ENCODE data around the gene FOXJ1. TPM values are rescaled to one million over a fixed set of nuclear protein-coding genes. Genes with fewer than 3 reads are reported as not detected.

FOXJ1 gene
- total RNA-seq, 3 donors from 2014 or later = 0.15 TPM; not detected in 2

DNA sequence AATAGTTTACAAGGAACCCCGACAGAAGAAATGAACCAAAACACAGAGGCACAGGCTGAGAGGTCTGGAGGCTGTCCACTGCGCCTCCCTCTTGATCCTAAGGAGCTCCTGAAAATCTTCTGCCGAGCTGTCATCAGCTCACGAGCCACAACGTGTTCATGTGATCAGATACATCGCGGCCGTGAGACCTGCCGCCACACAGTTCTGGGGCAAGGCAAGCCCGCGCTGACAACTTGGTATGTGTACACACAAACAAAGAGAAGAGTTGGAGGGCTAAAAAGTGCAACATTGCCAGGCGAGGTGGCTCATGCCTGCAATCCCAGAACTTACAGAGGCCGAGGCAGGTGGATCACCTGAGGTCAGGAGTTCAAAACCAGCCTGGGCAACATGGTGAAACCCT lies 45.1 kb downstream of the FOXJ1 start:
- H3K27me3 ChIP-seq = no peaks in the 10 kb centered on the region
- no peaks in the 10 kb centered on the region for H3K9me3 ChIP-seq
- intact Hi-C loops (cut with DNase I; ENCODE audit: low total_unique reads) = no loop called here
- no peak overlapping the region for H3K4me3 ChIP-seq
- H3K4me1 ChIP-seq = no peaks in the 10 kb centered on the region
- no peak overlapping the region for H3K27ac ChIP-seq
- TF ChIP-seq POLR2AphosphoS5 (IDR thresholded peaks at IDR 0.05) (no peak), POLR2A (IDR thresholded peaks at IDR 0.05) (no peak), CTCF (IDR thresholded peaks at IDR 0.05) (no peak)
- H3K36me3 ChIP-seq = no peaks in the 10 kb centered on the region
- DNase-seq (ENCODE audit: low spot score in 2 of 2) = no peak

DNA sequence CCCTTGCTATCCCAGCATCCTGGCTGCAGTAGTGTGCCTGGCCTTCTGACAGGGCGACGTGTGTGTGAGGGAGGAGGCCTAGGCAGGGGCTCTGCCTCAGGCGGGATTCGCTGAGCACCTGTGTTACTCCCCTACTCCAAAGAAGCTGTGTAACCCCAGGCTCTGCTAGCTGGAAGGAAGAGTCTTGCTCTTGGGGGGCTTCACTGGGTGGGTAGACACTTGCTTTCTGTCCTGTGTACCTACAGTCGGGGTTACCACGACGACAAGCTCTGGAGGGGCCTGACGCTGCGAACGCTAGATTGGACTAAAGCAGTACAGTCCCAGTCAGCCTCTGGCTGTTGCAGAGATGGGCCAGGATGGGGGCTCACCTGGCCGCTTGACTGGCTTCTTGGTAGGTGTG lies 47.0 kb downstream of the FOXJ1 start:
- H3K36me3 ChIP-seq = no peaks in the 10 kb centered on the region
- H3K27ac ChIP-seq = no peak overlapping the region
- H3K4me1 ChIP-seq = no peaks in the 10 kb centered on the region
- no peak overlapping the region for H3K4me3 ChIP-seq
- no peak for DNase-seq (ENCODE audit: low spot score in 2 of 2)
- TF ChIP-seq CTCF (IDR thresholded peaks at IDR 0.05) (no peak), POLR2A (IDR thresholded peaks at IDR 0.05) (no peak), POLR2AphosphoS5 (IDR thresholded peaks at IDR 0.05) (no peak)
- no peaks in the 10 kb centered on the region for H3K9me3 ChIP-seq
- intact Hi-C loops (cut with DNase I; ENCODE audit: low total_unique reads) = no loop called here
- no peaks in the 10 kb centered on the region for H3K27me3 ChIP-seq

- Histone ChIP-seq H3K27ac (no peak overlapping the region), H3K4me1 (no peaks in the 10 kb centered on the region), H3K27me3 (no peaks in the 10 kb centered on the region), H3K9me3 (no peaks in the 10 kb centered on the region), H3K36me3 (no peaks in the 10 kb centered on the region), H3K4me3 (no peak overlapping the region)
- TF ChIP-seq POLR2A (IDR thresholded peaks at IDR 0.05) (no peak), CTCF (IDR thresholded peaks at IDR 0.05) (no peak), POLR2AphosphoS5 (IDR thresholded peaks at IDR 0.05) (no peak)
- DNase-seq (ENCODE audit: low spot score in 2 of 2) = no peak
- intact Hi-C loops (cut with DNase I; ENCODE audit: low total_unique reads) = no loop called here
These were observed 48.3 kb downstream of the FOXJ1 start for GRCh38 chr17:76092526-76093413.

- Histone ChIP-seq H3K27me3 (no peaks in the 10 kb centered on the region), H3K9me3 (no peaks in the 10 kb centered on the region), H3K27ac (peak overlapping the region; percentile 52 to 64), H3K4me3 (no peak overlapping the region), H3K36me3 (no peaks in the 10 kb centered on the region), H3K4me1 (no peaks in the 10 kb centered on the region)
- intact Hi-C loops (cut with DNase I; ENCODE audit: low total_unique reads) = no loop called here
- TF ChIP-seq POLR2A (IDR thresholded peaks at IDR 0.05) (no peak), POLR2AphosphoS5 (IDR thresholded peaks at IDR 0.05) (no peak), CTCF (IDR thresholded peaks at IDR 0.05) (no peak)
- no peak for DNase-seq (ENCODE audit: low spot score in 2 of 2)
These were observed 49.3 kb downstream of the FOXJ1 start for GRCh38 chr17:76091526-76092286.
